CD4-positive, alpha-beta memory T cell (primary cell): Measurements from ENCODE around the gene PRKG1. TPM values are rescaled to one million over a fixed set of nuclear protein-coding genes. Genes with fewer than 3 reads are reported as not detected.
"Not testable (repeated sequence)": the region's sequence is repeated elsewhere in the genome, so short reads cannot be mapped to it uniquely, and the experiment has no call there.

ENCODE experiments used
- CTCF ChIA-PET: fragments of 350-600 bp; sonication (Branson Sonifier 250); formaldehyde crosslinking; loops from one replicate; lab custom pipeline; 2021; ENCODE audit warnings: inconsistent platforms; ENCODE audit not compliant: partially characterized antibody; lab: Charles Lee
- POLR2A ChIA-PET: fragments of 350-600 bp; sonication (Branson Sonifier 250); formaldehyde crosslinking; loops from one replicate; lab custom pipeline; 2021; ENCODE audit not compliant: partially characterized antibody; lab: Charles Lee
- DNase-seq, 5 donors: peaks; one replicate each; pipeline versions ENCODE4 v3.0.0 to v3.0.0-alpha.2; 2020 to 2022; ENCODE audit warnings: mixed read lengths in 1 of 5
- H3K27ac ChIP-seq: one replicate; pipeline ENCODE4 v1.7.0; 2013; ENCODE audit warnings: low read depth, low read length
- H3K27me3 ChIP-seq: 2 replicates; pipeline ENCODE4 v1.7.0; 2013; ENCODE audit warnings: mild to moderate bottlenecking, low read length, moderate library complexity; ENCODE audit not compliant: insufficient read depth
- H3K36me3 ChIP-seq: 2 replicates; pipeline ENCODE4 v1.7.0; 2013; ENCODE audit warnings: mild to moderate bottlenecking, low read length, moderate library complexity; ENCODE audit not compliant: insufficient read depth
- H3K4me1 ChIP-seq: 2 replicates; pipeline ENCODE4 v1.7.0; 2013; ENCODE audit warnings: mild to moderate bottlenecking, low read length, moderate library complexity; ENCODE audit not compliant: insufficient read depth
- H3K4me3 ChIP-seq, 2 donors: one replicate each; pipeline ENCODE4 v1.7.0; 2013; ENCODE audit warnings: low read length in 2 of 2, mild to moderate bottlenecking in 1 of 2
- H3K9me3 ChIP-seq, 2 donors: one replicate each; pipeline ENCODE4 v1.7.0; 2013; ENCODE audit warnings: low read length in 2 of 2, control low read depth in 1 of 2; ENCODE audit not compliant: control insufficient read depth in 1 of 2
- H3K27ac Mint-ChIP-seq, 7 donors: one replicate each; pipeline ENCODE4 v1.8.0; 2020 to 2021; ENCODE audit warnings: mixed read lengths in 7 of 7, mild to moderate bottlenecking in 6 of 7, inconsistent platforms in 3 of 7, moderate library complexity in 3 of 7
- H3K27me3 Mint-ChIP-seq, 2 donors: one replicate each; pipeline ENCODE4 v1.8.0; 2020 to 2021; ENCODE audit warnings: mixed read lengths in 2 of 2
- H3K36me3 Mint-ChIP-seq, 2 donors: one replicate each; pipeline ENCODE4 v1.8.0; 2020 to 2021; ENCODE audit warnings: mixed read lengths in 2 of 2, inconsistent platforms in 1 of 2, mild to moderate bottlenecking in 1 of 2
- H3K4me1 Mint-ChIP-seq, 4 donors: one replicate each; pipeline ENCODE4 v1.8.0; 2020 to 2021; ENCODE audit warnings: mixed read lengths in 4 of 4, mild to moderate bottlenecking in 1 of 4
- H3K4me3 Mint-ChIP-seq, 8 donors: one replicate each; pipeline ENCODE4 v1.8.0; 2020 to 2021; ENCODE audit warnings: mixed read lengths in 8 of 8, mild to moderate bottlenecking in 7 of 8, moderate library complexity in 6 of 8, inconsistent platforms in 3 of 8
- H3K9me3 Mint-ChIP-seq, 8 donors: one replicate each; pipeline ENCODE4 v1.8.0; 2020 to 2021; ENCODE audit warnings: mixed read lengths in 8 of 8, mild to moderate bottlenecking in 5 of 8, inconsistent platforms in 3 of 8, moderate library complexity in 1 of 8
- intact Hi-C: fragments of 100-400 bp; cut with micrococcal nuclease; formaldehyde crosslinking; loops from one replicate; pipeline ENCODE4 v1.15.1; 2023
- polyA plus RNA-seq, 2 donors: library from polyadenylated mRNA; unstranded; fragments of 300-500 nt; fragmentation: Illumina TruSeq; gene quantifications; one replicate each; pipeline ENCODE4 v1.2.3, GENCODE V29; 2021
- total RNA-seq, 2 experiments: library from RNA; stranded (reverse); gene quantifications; one replicate each; pipeline ENCODE4 v1.2.3, GENCODE V29; 2021

Gene PRKG1
- total and polyA plus RNA-seq, 4 experiments from 2014 or later, result 0.06 to 0.20 TPM; not detected in 2

- intact Hi-C loops, result no loop called here
- Histone ChIP-seq H3K27ac (no peak overlapping the region), H3K4me1 (no peaks in the 10 kb centered on the region), H3K9me3 (no peaks in the 10 kb centered on the region), H3K4me3 (no peak overlapping the region), H3K27me3 (no peaks in the 10 kb centered on the region), H3K36me3 (no peaks in the 10 kb centered on the region)
- ChIA-PET POLR2A (no interaction called here), CTCF (interaction anchor here (1.1 kb wide), 1 partner anchor 13 kb away, joined by 3 read pairs; no protein-coding TSS in a partner anchor)
- H3K9me3 Mint-ChIP-seq, result peaks cover 0 to 5% (median 3%) of the 10 kb centered on the region in 8 donors
- no peaks in the 10 kb centered on the region for H3K36me3 Mint-ChIP-seq
- H3K27ac Mint-ChIP-seq, result no peak overlapping the region
- peaks cover 0 to 6% of the 10 kb centered on the region in 2 donors for H3K27me3 Mint-ChIP-seq
- no peak for DNase-seq
- H3K4me3 Mint-ChIP-seq, result no peak overlapping the region
- H3K4me1 Mint-ChIP-seq, result peaks cover 3 to 7% (median 5%) of the 10 kb centered on the region in 4 donors
Observed at GRCh38 chr10:52229291-52229931, 1155.1 kb downstream of the PRKG1 start.

GRCh38 chr10:52232561-52233350 is 1158.5 kb downstream of the PRKG1 start:
- H3K36me3 ChIP-seq, result no peaks in the 10 kb centered on the region
- no peaks in the 10 kb centered on the region for H3K36me3 Mint-ChIP-seq
- peaks cover 3 to 7% (median 5%) of the 10 kb centered on the region in 4 donors for H3K4me1 Mint-ChIP-seq
- DNase-seq, result no peak
- H3K4me3 Mint-ChIP-seq, result peak overlapping the region in 7 of 8 donors; percentile 5 to 80 (median 55)
- intact Hi-C loops, result no loop called here
- H3K27ac Mint-ChIP-seq, result peak overlapping the region in 1 of 7 donors; percentile 5
- H3K9me3 Mint-ChIP-seq, result peaks cover 0 to 4% (median 1%) of the 10 kb centered on the region in 8 donors
- H3K27ac ChIP-seq, result no peak overlapping the region
- H3K27me3 Mint-ChIP-seq, result peaks cover 0 to 6% of the 10 kb centered on the region in 2 donors
- H3K9me3 ChIP-seq, result no peaks in the 10 kb centered on the region
- H3K27me3 ChIP-seq, result no peaks in the 10 kb centered on the region
- CTCF ChIA-PET, result no interaction called here
- H3K4me3 ChIP-seq, result no peak overlapping the region
- H3K4me1 ChIP-seq, result no peaks in the 10 kb centered on the region
- POLR2A ChIA-PET, result no interaction called here

GRCh38 chr10:52233351-52233991 is 1159.2 kb downstream of the PRKG1 start:
- H3K36me3 ChIP-seq, H3K4me1 ChIP-seq, H3K27me3 ChIP-seq, DNase-seq, H3K27ac Mint-ChIP-seq, H3K36me3 Mint-ChIP-seq, H3K4me1 Mint-ChIP-seq, H3K9me3 ChIP-seq, H3K9me3 Mint-ChIP-seq, H3K27me3 Mint-ChIP-seq, H3K4me3 ChIP-seq, POLR2A ChIA-PET, H3K27ac ChIP-seq, intact Hi-C loops, CTCF ChIA-PET: not testable (repeated sequence)
- H3K4me3 Mint-ChIP-seq, result peak overlapping the region in 7 of 8 donors; percentile 5 to 80 (median 55)

- intact Hi-C loops, result no loop called here
- no peaks in the 10 kb centered on the region for H3K4me1 ChIP-seq
- POLR2A ChIA-PET, result no interaction called here
- H3K27ac Mint-ChIP-seq, result no peak overlapping the region
- H3K36me3 Mint-ChIP-seq, result no peaks in the 10 kb centered on the region
- no peak for DNase-seq
- no peaks in the 10 kb centered on the region for H3K9me3 Mint-ChIP-seq
- no peak overlapping the region for H3K4me3 Mint-ChIP-seq
- no peaks in the 10 kb centered on the region for H3K27me3 ChIP-seq
- no peaks in the 10 kb centered on the region for H3K36me3 ChIP-seq
- H3K4me3 ChIP-seq, result no peak overlapping the region
- no peaks in the 10 kb centered on the region for H3K27me3 Mint-ChIP-seq
- H3K27ac ChIP-seq, result no peak overlapping the region
- no peaks in the 10 kb centered on the region for H3K4me1 Mint-ChIP-seq
- CTCF ChIA-PET, result no interaction called here
- no peaks in the 10 kb centered on the region for H3K9me3 ChIP-seq
Observed at GRCh38 chr10:52239771-52240170, 1165.5 kb downstream of the PRKG1 start.

- Mint-ChIP-seq H3K36me3 (no peaks in the 10 kb centered on the region), H3K9me3 (peaks cover 0 to 3% (median 0%) of the 10 kb centered on the region in 8 donors), H3K4me1 (no peaks in the 10 kb centered on the region), H3K4me3 (no peak overlapping the region), H3K27me3 (no peaks in the 10 kb centered on the region), H3K27ac (no peak overlapping the region)
- H3K27ac ChIP-seq, result no peak overlapping the region
- no peaks in the 10 kb centered on the region for H3K9me3 ChIP-seq
- no peak overlapping the region for H3K4me3 ChIP-seq
- H3K27me3 ChIP-seq, result no peaks in the 10 kb centered on the region
- no peaks in the 10 kb centered on the region for H3K36me3 ChIP-seq
- intact Hi-C loops, result no loop called here
- ChIA-PET POLR2A (interaction anchor here (0.5 kb wide), 1 partner anchor 45 kb away, joined by 3 read pairs; no protein-coding TSS in a partner anchor), CTCF (no interaction called here)
- no peaks in the 10 kb centered on the region for H3K4me1 ChIP-seq
- no peak for DNase-seq
Observed at GRCh38 chr10:52245547-52245946, 1171.3 kb downstream of the PRKG1 start.

- intact Hi-C loops, H3K27ac ChIP-seq, POLR2A ChIA-PET, H3K9me3 Mint-ChIP-seq, H3K4me3 ChIP-seq, H3K4me1 ChIP-seq, H3K36me3 ChIP-seq, H3K4me1 Mint-ChIP-seq, H3K27me3 ChIP-seq, H3K27me3 Mint-ChIP-seq, H3K9me3 ChIP-seq, H3K36me3 Mint-ChIP-seq, CTCF ChIA-PET, H3K27ac Mint-ChIP-seq, DNase-seq, H3K4me3 Mint-ChIP-seq: not testable (repeated sequence)
Observed at GRCh38 chr10:52247929-52248328, 1173.6 kb downstream of the PRKG1 start.

- H3K27me3 ChIP-seq, result no peaks in the 10 kb centered on the region
- Mint-ChIP-seq H3K27me3 (peaks cover 0 to 1% of the 10 kb centered on the region in 2 donors), H3K4me3 (no peak overlapping the region), H3K36me3 (no peaks in the 10 kb centered on the region), H3K27ac (no peak overlapping the region), H3K9me3 (peaks cover 0 to 3% (median 0%) of the 10 kb centered on the region in 8 donors), H3K4me1 (no peaks in the 10 kb centered on the region)
- no peaks in the 10 kb centered on the region for H3K4me1 ChIP-seq
- no peaks in the 10 kb centered on the region for H3K36me3 ChIP-seq
- no peak overlapping the region for H3K4me3 ChIP-seq
- ChIA-PET POLR2A (no interaction called here), CTCF (interaction anchor here (0.7 kb wide), 1 partner anchor 12 kb away, joined by 3 read pairs; no protein-coding TSS in a partner anchor)
- no peak overlapping the region for H3K27ac ChIP-seq
- intact Hi-C loops, result no loop called here
- DNase-seq, result no peak
- H3K9me3 ChIP-seq, result no peaks in the 10 kb centered on the region
Observed at GRCh38 chr10:52248697-52249306, 1174.5 kb downstream of the PRKG1 start.
